ACHN (cell line): ENCODE measurements around the gene SRM.
"Not testable (repeated sequence)": the region's sequence is repeated elsewhere in the genome, so short reads cannot be mapped to it uniquely, and the experiment has no call there.

ENCODE experiments used
- DNase-seq: peaks from one replicate; pipeline ENCODE4 v3.0.0-alpha.2; 2015
- in situ Hi-C: cut with HindIII; loops from 2 replicates; pipeline ENCODE4 v1.10.0; 2017; ENCODE audit warnings: low sequenced_read_pairs, low pct_ligation_motif_present, low pct_unique_long_range_greater_than_20kb

SRM gene

DNA sequence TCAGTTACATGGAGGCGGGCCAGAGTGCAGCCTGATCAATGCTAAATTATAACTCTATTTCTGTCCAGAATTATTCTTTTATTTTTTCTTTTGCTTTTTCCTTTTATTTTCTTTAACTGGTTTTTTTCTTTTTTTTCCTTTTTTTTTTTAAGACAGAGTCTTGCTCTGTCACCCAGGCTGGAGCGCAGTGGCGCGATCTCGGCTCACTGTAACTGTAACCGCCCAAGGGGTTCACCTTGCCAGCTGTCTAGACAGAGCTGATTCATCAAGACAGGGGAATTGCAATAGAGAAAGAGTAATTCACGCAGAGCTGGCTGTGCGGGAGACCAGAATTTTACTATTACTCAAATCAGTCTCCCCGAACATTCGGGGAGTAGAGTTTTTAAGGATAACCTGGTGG, 8.7 kb downstream of the SRM start:
- in situ Hi-C loops, DNase-seq: not testable (repeated sequence)

DNA sequence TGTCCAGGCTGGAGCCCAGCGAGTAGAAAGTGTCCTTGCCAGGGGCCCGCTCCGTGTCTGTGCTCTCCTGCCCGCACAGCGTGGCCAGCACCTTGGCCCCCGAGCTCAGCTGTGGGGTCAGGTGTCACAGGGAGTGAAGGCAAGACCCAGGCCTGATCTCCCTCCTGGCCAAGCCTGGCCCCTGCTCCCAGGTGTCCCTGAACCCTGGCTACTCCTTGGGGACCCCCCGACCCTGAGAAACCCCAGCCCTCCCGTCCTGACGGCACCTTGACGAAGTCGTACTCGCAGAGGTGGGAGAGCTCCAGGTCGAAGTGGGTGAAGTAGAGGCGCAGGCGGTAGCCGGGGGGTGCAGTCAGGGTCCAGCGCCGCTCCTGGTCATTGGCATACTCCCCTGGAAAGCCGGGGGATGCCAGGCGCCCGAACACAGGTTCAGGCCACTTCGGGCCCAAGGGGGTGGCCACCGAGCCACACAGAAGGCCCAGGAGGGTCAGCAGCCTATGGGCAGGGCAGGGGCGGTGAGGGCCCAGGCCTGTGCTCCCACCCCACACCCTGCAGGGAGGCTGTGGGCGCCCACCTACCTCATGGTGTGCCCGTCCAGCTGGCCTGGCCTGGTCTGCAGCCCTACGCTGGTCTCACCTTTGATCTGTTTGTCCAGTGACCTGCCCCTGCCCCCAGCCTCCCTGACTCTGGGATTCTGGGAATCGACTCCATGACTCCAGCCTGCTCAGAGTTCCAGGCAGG, 13.0 kb downstream of the SRM start, which contains the start of gene MASP2:
Gene MASP2 (minus strand): TSS at position 615 of the 741 bp plus-strand sequence. CDS start 32 bp downstream, at position 583.
- in situ Hi-C loops = no loop called here
- DNase-seq = no peak

DNA sequence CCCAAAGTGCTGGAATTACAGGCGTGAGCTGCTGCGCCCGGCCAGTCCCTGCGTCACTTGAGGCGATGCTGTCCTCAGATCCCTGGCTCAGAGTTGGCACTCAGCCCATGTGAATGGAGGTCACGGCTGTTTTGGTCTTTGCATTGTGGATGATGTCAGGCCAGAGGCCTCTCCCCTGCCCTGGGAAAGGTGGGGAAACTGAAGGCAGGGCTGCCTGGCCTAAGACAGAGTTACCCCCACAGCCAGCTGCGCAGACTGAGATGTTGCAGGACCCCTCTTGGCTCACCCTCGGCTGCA, 13.6 kb downstream of the SRM start:
- no peak for DNase-seq
- in situ Hi-C loops = no loop called here

DNA sequence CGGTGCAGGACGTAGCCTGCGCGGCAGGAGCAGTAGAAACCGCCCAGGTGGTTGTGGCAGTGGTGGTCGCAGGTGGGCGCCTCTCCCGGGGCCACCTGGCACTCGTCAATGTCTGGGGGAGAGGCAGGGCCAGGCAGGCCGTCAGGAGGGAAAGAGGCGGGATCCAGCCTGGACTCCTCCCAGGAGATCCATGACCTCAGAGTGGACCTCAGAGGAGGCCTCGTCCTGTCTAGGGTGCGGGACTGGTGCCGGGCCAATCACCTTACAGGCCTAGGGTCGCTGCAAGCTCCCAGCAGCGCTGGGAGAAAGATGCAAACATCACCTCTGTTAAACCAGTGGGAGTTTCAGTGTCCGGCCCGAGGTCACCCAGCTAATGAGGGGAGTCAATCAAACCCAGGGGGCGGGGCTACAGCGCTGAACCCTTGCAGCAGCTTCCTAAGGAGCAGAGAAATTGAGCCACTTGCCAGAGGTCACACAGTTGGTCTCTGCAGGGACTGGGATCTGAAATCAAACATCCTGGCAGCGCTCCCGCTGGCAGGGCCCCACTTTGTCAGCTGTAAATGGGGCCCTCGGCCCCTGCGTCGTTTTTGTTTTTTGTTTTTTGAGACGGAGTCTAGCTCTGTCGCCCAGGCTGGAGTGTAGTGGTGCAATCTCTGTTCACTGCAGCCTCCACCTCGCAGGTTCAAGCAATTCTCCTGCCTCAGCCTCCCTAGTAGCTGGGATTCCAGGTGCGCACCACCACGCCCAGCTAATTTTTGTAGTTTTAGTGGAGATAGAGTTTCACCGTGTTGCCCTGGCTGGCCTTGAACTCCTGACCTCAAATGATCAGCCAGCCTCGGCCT, 14.2 kb downstream of the SRM start:
- in situ Hi-C loops = no loop called here
- DNase-seq = no peak

DNA sequence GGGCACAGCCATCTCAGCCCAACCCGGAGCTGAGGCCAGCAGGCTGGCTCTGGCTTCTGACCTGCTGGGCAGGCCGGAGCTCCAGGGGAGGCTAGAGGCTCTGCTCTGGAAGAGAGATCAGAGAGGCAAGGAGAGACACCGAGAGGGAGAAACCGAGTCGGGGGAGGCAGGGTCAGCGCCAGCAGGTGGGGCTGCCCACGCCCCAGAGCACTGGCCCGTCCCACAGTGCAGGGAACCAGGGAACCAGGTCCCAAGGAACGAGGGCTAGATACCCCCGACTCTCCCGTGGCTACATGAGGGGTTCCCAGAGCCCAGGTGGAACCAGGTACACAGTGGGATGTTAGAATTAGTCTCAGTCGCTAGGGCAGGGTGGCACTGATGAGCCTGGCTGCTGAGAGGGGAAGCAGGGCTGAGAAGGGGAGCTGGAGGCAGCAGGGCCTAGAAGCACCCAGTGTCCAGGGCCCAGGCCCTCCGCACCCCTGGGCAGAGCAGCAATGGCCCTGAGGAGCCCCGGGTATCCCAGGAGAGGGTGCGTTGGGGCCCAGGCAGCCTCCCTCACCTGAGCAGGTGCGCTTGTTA, 14.9 kb downstream of the SRM start:
- no peak for DNase-seq
- in situ Hi-C loops = no loop called here

DNA sequence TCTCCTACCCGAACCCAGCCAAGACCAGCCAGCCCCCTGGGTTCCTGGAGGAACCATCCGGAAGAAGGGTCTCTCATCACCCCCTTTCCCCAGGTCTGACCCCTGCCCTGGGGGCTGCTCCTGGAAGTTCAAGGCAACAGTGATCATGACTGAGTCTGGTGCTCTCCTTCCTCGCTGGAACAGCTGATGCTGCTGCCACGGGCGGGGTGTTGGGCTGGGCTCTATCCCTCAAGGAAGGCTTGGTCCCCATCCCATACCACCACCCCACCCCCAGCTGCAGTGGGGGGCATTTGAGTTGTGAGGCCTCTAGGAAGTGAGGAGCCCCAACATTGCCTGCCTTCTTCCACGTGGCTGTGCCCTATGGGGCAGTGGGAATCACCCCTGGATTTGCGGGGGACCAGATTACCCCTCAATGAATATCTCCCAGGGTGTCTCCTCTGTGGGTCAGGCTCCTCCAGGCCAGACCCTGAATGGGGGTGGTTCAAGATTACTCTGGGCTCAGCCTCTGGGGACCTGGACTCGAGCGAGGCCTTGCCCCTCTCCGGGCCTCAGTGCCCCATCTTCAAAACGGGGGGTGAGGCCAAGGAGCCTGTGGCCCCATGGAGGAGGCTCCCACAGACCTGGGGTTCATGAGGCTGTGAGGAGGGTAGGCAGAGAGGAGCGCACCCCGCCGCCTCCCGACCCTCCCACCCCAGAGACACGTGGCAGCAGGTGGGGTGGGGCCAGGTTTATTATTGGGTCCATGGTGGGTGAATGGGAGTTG, 15.6 kb downstream of the SRM start:
- in situ Hi-C loops = no loop called here
- DNase-seq = no peak

DNA sequence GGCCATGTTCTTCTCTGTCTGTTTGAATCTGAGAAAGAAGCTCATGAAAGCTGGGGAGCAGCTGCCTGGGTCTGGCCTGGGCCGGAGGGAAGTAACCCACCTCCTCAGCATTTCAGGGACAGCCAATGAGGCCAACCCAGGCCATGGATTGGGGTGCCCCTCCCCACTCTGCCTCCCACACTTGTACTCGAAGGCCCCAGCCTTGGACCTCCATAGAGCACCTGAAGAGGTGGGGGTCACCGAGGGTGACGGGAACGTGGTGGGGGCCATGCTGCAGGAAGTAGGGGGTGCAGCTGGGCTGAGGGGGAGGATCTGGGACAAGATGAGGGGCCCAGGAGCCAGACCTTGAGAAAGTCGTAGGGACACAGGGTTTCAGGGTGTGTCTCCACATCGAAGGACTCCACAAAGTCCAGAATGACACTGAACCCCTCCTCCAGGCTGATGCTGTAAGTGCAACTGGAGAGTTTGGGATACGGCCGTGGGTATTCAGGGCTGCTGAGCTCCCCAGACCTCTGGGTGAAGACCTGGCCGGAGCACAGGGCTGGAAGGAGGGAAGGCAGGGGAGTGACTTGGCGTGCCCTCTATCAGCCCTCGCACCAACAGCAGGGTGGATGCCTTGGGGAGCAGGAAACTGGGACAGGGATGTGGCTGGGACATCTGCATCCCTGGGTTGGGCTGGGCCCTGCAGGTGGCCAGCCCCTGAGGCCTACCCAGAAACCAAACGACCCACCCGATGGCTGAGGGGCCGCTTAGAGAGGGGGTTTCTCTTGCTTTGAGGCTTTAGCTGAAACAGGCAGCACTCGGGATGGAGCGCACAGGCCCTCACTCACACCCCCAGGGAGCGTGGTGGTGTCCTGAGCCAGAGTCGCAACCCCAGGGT, 16.6 kb downstream of the SRM start:
- no peak for DNase-seq
- in situ Hi-C loops = no loop called here

DNA sequence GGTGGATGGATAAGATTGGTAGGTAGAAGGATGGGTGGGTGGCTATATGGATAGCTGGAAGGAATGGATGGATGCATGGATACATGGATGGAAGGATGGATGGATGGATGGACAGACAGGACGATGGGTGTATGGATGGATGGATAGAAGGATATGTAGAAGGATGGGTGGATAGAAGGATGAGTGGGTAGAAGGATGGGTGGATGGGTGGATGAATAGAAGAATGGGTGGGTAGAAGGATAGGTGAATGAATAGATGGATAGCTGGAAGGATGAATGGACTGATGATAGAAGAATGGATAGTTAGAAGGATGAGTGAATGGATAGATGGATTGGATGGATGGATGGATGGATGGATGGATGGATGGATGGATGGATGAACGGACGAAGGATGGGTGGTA, 17.8 kb downstream of the SRM start:
- no peak for DNase-seq
- in situ Hi-C loops = no loop called here

DNA sequence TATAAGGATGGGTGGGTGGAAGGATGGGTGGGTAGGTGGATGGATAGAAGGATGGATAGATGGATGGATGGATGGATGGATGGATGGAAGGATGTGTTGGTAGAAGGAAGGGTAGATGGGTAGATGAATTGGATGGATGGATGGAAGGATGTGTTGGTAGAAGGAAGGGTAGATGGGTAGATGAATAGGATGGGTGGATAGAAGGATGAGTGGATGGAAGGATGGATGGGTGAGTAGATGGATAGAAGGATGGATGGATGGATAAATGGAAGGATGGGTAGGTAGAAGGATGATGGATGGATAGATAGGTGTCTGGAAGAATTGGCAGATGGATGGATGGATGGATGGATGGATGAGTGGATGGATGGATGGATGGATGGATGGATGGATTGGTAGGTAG, 18.8 kb downstream of the SRM start:
- in situ Hi-C loops = no loop called here

DNA sequence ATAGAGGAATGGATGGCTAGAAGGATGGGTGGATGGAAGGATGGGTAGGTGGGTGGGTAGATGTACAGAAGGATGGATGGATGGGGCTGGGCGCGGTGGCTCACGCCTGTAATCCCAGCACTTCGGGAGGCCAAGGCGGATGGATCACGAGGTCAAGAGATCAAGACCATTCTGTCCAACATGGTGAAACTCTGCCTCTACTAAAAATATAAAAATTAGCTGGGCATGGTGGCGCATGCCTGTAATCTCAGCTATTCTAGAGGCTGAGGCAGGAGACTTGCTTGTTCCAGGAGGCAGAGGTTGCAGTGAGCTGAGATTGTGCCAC, 19.8 kb downstream of the SRM start:
- in situ Hi-C loops, DNase-seq: not testable (repeated sequence)

More for the DNA sequence above, 18.8 kb downstream of the SRM start:
- no peak for DNase-seq

DNA sequence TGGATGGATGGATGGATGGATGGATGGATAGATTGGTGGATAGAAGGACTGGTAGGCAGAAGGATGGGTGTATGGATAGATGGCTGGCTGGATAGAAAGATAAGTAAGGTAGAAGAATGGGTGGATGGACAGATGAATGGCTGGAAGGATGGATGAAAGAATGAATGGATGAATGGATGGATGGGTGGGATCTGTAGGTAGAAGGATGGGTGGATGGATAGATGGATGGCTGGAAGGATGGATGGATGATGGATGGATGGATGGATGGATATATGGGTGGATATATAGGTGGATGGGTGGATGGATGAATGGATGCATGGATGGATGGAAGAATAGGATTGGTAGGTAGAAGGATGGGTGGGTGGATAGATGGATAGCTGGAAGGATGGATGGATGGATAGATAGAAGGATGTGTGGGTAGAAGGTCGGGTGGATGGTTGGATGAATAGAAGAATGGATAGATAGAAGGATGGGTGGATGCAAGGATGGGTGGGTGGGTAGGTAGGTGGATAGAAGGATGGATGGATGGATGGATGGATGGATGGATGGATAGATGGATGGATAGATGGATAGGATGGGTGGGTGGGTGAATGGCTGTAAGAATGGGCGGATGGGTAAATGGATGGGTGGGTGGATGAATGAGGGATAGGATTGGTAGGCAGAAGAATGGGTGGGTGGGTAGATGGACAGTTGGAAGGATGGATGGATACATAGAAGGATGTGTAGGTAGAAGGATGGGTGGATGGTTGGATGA, 20.3 kb downstream of the SRM start:
- in situ Hi-C loops = no loop called here

DNA sequence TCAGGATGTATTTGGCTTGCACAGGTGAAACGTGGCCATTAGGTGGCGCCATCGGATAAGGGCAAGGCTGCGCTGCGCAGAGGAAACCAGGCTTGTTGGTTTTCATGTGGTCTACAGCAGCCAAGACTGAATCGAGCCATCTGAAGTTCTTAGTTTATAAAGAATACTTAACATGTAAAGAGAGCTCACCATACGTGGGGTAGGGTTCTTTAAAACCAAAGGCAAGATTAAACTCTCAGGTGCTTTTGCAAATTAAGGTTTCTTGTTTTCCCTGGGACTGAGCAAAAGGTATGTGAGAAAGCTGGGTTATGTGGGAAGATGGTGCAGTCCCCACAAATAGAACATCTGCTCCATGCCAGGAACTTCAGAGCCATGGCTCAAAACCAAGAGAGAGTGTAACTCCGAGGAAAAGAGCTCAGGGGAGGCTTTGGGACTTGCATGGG, 22.1 kb downstream of the SRM start:
- in situ Hi-C loops = no loop called here
- DNase-seq = peak; percentile 75

More for the DNA sequence above, 20.3 kb downstream of the SRM start:
- DNase-seq = no peak

DNA sequence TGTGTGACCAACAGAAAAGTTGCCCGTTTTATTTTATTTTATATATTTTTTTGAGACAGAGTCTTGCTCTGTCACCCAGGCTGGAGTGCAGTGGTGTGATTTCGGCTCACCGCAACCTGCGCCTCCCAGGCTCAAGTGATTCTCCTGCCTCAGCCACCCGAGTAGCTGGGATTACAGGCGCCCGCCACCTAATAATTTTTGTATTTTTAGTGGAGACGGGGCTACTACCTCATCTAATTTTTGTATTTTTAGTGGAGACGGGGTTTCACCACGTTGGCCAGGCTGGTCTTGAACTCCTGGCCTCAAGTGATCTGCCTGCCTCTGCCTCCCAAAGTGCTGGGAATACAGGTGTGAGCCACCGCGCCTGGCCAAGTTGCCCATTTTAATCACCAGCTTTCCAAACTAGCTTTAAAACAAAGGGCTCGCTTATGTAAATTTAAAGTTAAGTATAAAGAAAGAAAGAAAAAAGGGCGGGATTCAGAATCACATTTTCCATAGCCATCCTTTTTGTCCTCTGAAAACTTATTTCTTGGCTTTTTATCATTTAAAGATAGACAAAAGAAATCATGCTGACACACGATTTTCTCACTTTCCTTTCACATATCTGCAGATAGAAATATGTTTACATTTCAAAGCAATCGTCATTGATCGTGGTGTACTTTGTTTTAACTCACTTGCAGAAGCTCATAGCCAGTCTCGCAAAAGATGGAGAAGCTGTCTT, 22.6 kb downstream of the SRM start:
- in situ Hi-C loops = not testable (repeated sequence)

DNA sequence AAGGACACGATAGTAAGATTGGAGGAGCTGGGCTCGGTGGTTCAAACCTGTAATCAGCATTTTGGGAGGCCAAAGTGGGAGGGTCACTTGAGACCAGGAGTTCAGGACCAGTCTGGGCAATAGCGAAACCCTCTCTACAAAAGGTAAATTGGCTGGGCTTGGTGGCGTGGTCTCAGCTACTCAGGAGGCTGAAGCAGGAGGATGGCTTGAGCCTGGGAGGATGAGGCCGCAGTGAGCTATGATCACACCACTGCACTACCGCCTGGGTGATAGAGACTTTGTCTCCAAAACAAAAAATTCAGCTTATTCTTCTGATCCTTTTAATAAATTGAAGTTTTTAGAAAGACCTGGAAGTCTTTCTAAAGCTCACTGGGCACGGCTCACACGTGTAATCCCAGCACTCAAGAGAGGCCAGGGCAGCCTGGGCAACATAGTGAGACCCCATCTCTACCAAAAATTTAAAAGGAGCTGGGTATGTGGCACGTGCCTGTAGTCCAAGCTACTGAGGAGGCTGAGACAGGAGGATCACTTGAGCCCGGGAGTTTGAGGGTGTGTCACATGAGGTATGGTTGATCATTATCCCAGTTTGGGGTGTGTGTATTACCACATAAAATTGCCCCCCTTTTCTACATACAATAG, 28.1 kb downstream of the SRM start:
- DNase-seq = no peak
- in situ Hi-C loops = no loop called here

More for the DNA sequence above, 22.6 kb downstream of the SRM start:
- not testable (repeated sequence) for DNase-seq

DNA sequence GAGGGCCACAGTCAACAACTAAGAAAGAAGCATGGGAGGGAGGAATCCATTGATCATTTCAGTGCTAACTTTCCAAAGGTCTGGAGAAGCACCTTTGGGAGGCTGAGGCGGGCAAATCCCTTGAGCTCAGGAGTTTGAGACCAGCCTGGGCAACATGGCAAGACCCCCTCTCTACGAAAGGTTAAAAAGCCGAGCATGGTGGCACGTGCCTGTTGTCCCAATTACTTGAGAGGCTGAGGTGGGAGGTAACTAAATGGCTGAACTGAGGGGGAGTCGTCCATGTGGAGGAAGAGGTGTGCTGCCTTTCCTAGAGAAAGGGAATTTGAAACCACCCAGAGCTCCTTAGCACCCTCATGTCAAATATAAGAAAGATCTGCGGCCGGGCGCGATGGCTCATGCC, 29.0 kb downstream of the SRM start:
- in situ Hi-C loops = no loop called here
- no peak for DNase-seq

DNA sequence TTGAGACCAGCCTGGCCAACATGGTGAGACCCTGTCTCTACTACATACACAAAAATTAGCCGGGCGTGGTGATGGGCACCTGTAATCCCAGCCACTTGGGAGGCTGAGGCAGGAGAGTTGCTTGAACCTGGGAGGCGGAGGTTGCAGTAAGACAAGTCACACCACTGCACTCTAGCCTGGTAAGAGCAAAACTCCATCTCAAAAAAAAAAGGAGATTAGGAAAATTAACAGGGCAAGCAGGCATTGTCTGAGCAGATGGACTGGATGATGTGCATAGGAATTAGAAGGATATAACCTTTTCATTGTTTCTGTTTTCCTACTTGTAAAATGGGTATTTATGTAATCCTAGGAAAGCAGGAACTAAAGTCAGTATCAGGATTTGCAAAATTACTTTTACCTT, 31.8 kb downstream of the SRM start:
- DNase-seq = no peak
- in situ Hi-C loops = no loop called here
